Measurements from ENCODE around the gene VAV2. TPM values are rescaled to one million over a fixed set of nuclear protein-coding genes. Genes with fewer than 3 reads are reported as not detected.
A peak's percentile ranks its signal among the peaks of the same experiment; 100 is the strongest.
"Not testable (repeated sequence)": the region's sequence is repeated elsewhere in the genome, so short reads cannot be mapped to it uniquely, and the experiment has no call there.

Gene VAV2
- total RNA-seq, 1 donor from 2014 or later, result 47.0 TPM

GRCh38 chr9:133901184-133901835, 90.8 kb downstream of the VAV2 start:
- peak overlapping the region; percentile 50 for H3K27ac Mint-ChIP-seq (ENCODE audit: unreplicated experiment)
- no peak for DNase-seq (ENCODE audit: low read depth, low spot score)
- H3K9me3 Mint-ChIP-seq, result no peaks in the 10 kb centered on the region
- H3K36me3 Mint-ChIP-seq (ENCODE audit: low read depth), result peaks cover 3% of the 10 kb centered on the region
- peaks cover 16% of the 10 kb centered on the region for H3K4me1 Mint-ChIP-seq
- H3K4me3 Mint-ChIP-seq, result no peak overlapping the region
- H3K27me3 Mint-ChIP-seq (ENCODE audit: low read depth), result no peaks in the 10 kb centered on the region
- no peak for TF ChIP-seq CTCF (conservative IDR thresholded peaks at IDR 0.05)

GRCh38 chr9:133897675-133898074, 94.4 kb downstream of the VAV2 start:
- DNase-seq (ENCODE audit: low read depth, low spot score), result no peak
- TF ChIP-seq CTCF (conservative IDR thresholded peaks at IDR 0.05), result no peak
- no peak overlapping the region for H3K27ac Mint-ChIP-seq (ENCODE audit: unreplicated experiment)
- H3K36me3 Mint-ChIP-seq (ENCODE audit: low read depth), result peaks cover 3% of the 10 kb centered on the region
- no peak overlapping the region for H3K4me3 Mint-ChIP-seq
- peaks cover 28% of the 10 kb centered on the region for H3K4me1 Mint-ChIP-seq
- no peaks in the 10 kb centered on the region for H3K9me3 Mint-ChIP-seq
- no peaks in the 10 kb centered on the region for H3K27me3 Mint-ChIP-seq (ENCODE audit: low read depth)

- DNase-seq (ENCODE audit: low read depth, low spot score); H3K4me3 Mint-ChIP-seq; H3K9me3 Mint-ChIP-seq; H3K36me3 Mint-ChIP-seq (ENCODE audit: low read depth); H3K27me3 Mint-ChIP-seq (ENCODE audit: low read depth); H3K27ac Mint-ChIP-seq (ENCODE audit: unreplicated experiment): not testable (repeated sequence)
- H3K4me1 Mint-ChIP-seq, result peaks cover 35% of the 10 kb centered on the region
Measured at GRCh38 chr9:133896007-133896406, 96.1 kb downstream of the VAV2 start.

- H3K4me3 Mint-ChIP-seq, result no peak overlapping the region
- DNase-seq (ENCODE audit: low read depth, low spot score), result no peak
- no peaks in the 10 kb centered on the region for H3K27me3 Mint-ChIP-seq (ENCODE audit: low read depth)
- TF ChIP-seq CTCF (conservative IDR thresholded peaks at IDR 0.05), result no peak
- peaks cover 2% of the 10 kb centered on the region for H3K9me3 Mint-ChIP-seq
- peaks cover 42% of the 10 kb centered on the region for H3K4me1 Mint-ChIP-seq
- peak overlapping the region; percentile 75 for H3K27ac Mint-ChIP-seq (ENCODE audit: unreplicated experiment)
- peaks cover 8% of the 10 kb centered on the region for H3K36me3 Mint-ChIP-seq (ENCODE audit: low read depth)
Measured at GRCh38 chr9:133895335-133895734, 96.8 kb downstream of the VAV2 start.

- Mint-ChIP-seq H3K36me3 (ENCODE audit: low read depth) (peaks cover 8% of the 10 kb centered on the region), H3K27ac (ENCODE audit: unreplicated experiment) (peak overlapping the region; percentile 57), H3K4me1 (peaks cover 47% of the 10 kb centered on the region), H3K27me3 (ENCODE audit: low read depth) (no peaks in the 10 kb centered on the region), H3K9me3 (peaks cover 2% of the 10 kb centered on the region), H3K4me3 (no peak overlapping the region)
- no peak for TF ChIP-seq CTCF (conservative IDR thresholded peaks at IDR 0.05)
- DNase-seq (ENCODE audit: low read depth, low spot score), result no peak
Measured at GRCh38 chr9:133894377-133895321, 97.5 kb downstream of the VAV2 start.
